Calu3 (cell line): Measurements from ENCODE around the gene SLC22A12. TPM values are rescaled to one million over a fixed set of nuclear protein-coding genes. Genes with fewer than 3 reads are reported as not detected.
"Not testable (repeated sequence)": the region's sequence is repeated elsewhere in the genome, so short reads cannot be mapped to it uniquely, and the experiment has no call there.

ENCODE experiments used
- BruUV-seq: library from RNA; stranded (reverse); fragments of 400-500 nt; replicated peaks from 2 replicates; lab custom pipeline; 2021; lab: Mats Ljungman, UMichigan
- CTCF ChIA-PET: fragments of 300-600 bp; sonication (Branson Sonifier 250); formaldehyde crosslinking; loops from one replicate; lab custom pipeline; 2022; ENCODE audit warnings: antibody characterized with exemption; lab: Charles Lee
- DNase-seq: peaks from one replicate; pipeline ENCODE4 v3.0.0; 2022
- H3K27ac Mint-ChIP-seq: one replicate; pipeline ENCODE4 v1.8.0; 2022; ENCODE audit warnings: mixed read lengths; ENCODE audit not compliant: unreplicated experiment
- H3K27me3 Mint-ChIP-seq: one replicate; pipeline ENCODE4 v1.8.0; 2022; ENCODE audit warnings: mixed read lengths; ENCODE audit not compliant: unreplicated experiment
- H3K36me3 Mint-ChIP-seq: one replicate; pipeline ENCODE4 v1.8.0; 2022; ENCODE audit warnings: mild to moderate bottlenecking, moderate library complexity, mixed read lengths; ENCODE audit not compliant: insufficient read depth, unreplicated experiment
- H3K4me1 Mint-ChIP-seq: one replicate; pipeline ENCODE4 v1.8.0; 2022; ENCODE audit warnings: mild to moderate bottlenecking, low read depth, mixed read lengths; ENCODE audit not compliant: unreplicated experiment
- H3K4me3 Mint-ChIP-seq: one replicate; pipeline ENCODE4 v1.8.0; 2022; ENCODE audit warnings: mild to moderate bottlenecking, low read depth, moderate library complexity, mixed read lengths; ENCODE audit not compliant: unreplicated experiment
- H3K9me3 Mint-ChIP-seq: one replicate; pipeline ENCODE4 v1.8.0; 2022; ENCODE audit warnings: low read depth, mixed read lengths; ENCODE audit not compliant: unreplicated experiment
- intact Hi-C: fragments of 100-400 bp; cut with micrococcal nuclease; formaldehyde crosslinking; loops from one replicate; pipeline ENCODE4 v1.10.0; 2022; ENCODE audit not compliant: unreplicated experiment
- total RNA-seq: library from RNA; stranded (reverse); gene quantifications from 2 replicates; pipeline ENCODE4 v1.2.3, GENCODE V29; 2022
- TF ChIP-seq, protein P1 (sequence below): fragments of 200-600 bp; IDR thresholded peaks from one replicate; pipeline ENCODE4 v1.8.0; 2022; ENCODE audit warnings: antibody characterized with exemption; ENCODE audit not compliant: unreplicated experiment

Gene SLC22A12
- total RNA-seq, 1 experiment from 2014 or later = not detected

DNA sequence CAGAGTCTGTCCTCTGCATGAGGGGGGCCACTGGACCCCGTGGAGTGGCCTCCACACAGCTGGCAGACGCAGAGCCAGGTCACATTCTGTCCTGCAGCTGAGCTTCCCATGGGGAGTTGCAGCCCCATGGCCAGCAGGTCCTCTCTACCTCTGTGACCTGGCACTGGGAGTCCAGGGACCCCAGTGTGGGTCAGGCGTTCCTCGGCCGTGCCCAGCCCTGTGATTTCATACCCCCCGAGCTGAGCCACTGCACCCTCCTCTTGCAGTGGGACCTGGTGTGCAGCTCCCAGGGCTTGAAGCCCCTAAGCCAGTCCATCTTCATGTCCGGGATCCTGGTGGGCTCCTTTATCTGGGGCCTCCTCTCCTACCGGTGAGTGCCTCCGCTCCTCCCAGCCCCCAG is 32.2 kb upstream of the SLC22A12 start:
- H3K4me1 Mint-ChIP-seq = peaks cover 13% of the 10 kb centered on the region
- H3K27ac Mint-ChIP-seq = no peak overlapping the region
- peaks cover 4% of the 10 kb centered on the region for H3K36me3 Mint-ChIP-seq
- no peak overlapping the region for H3K4me3 Mint-ChIP-seq
- CTCF ChIA-PET = no interaction called here
- no peak for DNase-seq
- intact Hi-C loops = no loop called here
- TF ChIP-seq, protein P1, sequence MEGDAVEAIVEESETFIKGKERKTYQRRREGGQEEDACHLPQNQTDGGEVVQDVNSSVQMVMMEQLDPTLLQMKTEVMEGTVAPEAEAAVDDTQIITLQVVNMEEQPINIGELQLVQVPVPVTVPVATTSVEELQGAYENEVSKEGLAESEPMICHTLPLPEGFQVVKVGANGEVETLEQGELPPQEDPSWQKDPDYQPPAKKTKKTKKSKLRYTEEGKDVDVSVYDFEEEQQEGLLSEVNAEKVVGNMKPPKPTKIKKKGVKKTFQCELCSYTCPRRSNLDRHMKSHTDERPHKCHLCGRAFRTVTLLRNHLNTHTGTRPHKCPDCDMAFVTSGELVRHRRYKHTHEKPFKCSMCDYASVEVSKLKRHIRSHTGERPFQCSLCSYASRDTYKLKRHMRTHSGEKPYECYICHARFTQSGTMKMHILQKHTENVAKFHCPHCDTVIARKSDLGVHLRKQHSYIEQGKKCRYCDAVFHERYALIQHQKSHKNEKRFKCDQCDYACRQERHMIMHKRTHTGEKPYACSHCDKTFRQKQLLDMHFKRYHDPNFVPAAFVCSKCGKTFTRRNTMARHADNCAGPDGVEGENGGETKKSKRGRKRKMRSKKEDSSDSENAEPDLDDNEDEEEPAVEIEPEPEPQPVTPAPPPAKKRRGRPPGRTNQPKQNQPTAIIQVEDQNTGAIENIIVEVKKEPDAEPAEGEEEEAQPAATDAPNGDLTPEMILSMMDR = no peak
- no TSS peak for BruUV-seq
- H3K27me3 Mint-ChIP-seq = peaks cover 34% of the 10 kb centered on the region
- no peaks in the 10 kb centered on the region for H3K9me3 Mint-ChIP-seq

DNA sequence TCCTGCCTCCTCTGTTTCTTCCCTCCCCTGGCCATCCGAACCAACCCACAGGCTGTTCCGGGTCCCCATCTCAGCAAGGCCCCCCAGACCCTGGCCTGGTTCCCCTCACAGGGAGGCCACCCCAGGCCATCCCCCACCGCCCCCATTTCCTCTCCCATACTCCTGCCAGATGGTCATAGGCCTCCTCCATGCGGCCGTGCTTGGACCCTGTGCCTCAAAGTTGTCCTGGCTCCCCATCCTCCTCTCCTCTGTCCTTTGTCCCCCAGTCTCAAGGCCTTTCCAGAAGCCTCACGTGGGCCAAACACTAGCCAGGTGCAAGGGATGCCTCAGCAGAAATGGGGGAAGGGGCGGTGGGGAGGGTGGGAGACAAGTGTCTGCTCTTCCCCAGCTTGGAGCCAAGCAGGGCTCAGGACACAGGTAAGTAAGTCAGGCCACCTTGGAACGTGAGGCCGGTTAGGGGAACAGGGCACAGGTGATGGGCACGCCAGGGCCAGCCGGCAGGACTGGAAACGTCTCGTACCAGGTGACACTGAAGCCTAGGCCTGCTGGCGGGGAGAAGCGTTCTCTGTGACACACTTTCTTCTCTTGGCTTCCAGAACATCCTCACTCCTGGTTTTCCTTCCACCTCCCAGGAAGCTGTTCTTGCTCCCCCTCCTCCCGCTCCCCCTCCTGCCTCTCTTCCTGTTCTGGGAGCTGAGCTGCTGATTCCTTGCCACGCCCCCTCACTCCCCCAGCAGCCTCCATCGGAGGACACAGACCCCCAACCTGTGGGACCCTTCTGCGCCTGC is 31.5 kb upstream of the SLC22A12 start:
- Mint-ChIP-seq H3K27me3 (peaks cover 40% of the 10 kb centered on the region), H3K36me3 (peaks cover 4% of the 10 kb centered on the region), H3K27ac (no peak overlapping the region), H3K4me3 (no peak overlapping the region), H3K9me3 (no peaks in the 10 kb centered on the region), H3K4me1 (peaks cover 13% of the 10 kb centered on the region)
- no TSS peak for BruUV-seq
- CTCF ChIA-PET = no interaction called here
- DNase-seq = no peak
- TF ChIP-seq, protein P1 = no peak
- intact Hi-C loops = no loop called here

DNA sequence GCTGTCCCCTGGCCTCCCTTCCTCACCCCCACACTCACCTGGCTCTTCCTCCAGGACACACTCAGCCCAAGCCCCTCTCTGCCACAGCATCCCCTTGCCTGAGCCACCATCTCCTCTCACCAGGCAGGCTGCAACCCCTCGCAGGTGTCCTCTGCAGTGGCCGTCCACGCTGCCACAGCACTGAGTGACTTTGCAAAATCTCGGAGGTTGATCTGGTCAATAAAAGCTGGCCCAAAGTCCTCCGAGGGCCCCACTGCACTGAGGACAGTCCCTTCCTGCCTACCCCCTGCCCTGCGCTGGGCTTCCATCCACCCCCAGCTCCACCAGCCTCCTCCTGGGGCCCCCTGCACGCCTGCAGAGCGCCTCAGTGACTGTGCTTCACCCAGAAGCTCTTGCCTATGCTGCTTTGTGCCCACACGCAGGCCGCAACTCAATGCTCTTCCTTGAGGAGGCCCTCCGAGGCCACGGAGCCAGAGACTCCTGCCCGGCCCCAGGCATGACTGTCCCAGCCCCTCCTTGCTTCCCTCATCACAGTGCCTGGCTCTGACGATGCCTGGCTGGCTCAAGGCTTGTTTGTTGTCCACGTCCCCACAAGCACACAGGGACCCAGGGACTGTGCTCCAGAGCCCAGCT is 30.8 kb upstream of the SLC22A12 start:
- DNase-seq = no peak
- TF ChIP-seq, protein P1 = no peak
- intact Hi-C loops = no loop called here
- Mint-ChIP-seq H3K36me3 (peaks cover 4% of the 10 kb centered on the region), H3K4me3 (no peak overlapping the region), H3K27ac (no peak overlapping the region), H3K27me3 (peaks cover 47% of the 10 kb centered on the region), H3K9me3 (no peaks in the 10 kb centered on the region), H3K4me1 (peaks cover 11% of the 10 kb centered on the region)
- CTCF ChIA-PET = no interaction called here
- BruUV-seq = no TSS peak

DNA sequence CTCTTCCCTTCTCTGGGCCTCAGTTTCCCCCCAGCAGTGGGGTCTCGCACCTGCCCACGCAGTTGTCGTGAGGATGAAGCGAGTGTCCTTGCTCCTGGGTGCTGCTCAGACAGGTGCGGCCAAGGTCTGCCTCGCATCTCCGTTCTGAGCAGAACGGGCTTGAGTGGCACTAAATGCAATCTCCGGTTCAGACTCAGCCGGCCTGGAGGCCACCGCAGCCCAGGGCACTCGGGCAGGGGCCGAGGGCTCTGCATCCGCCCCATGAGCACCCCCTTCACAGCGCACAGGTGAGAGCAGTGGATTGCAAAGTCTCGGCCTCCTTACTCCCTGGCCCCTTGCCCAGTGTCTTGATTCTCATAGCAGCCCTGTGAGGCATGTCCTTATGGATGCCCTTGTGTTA is 30.1 kb upstream of the SLC22A12 start:
- BruUV-seq = no TSS peak
- Mint-ChIP-seq H3K27ac (no peak overlapping the region), H3K27me3 (peaks cover 47% of the 10 kb centered on the region), H3K36me3 (peaks cover 4% of the 10 kb centered on the region), H3K4me1 (peaks cover 4% of the 10 kb centered on the region), H3K9me3 (no peaks in the 10 kb centered on the region), H3K4me3 (no peak overlapping the region)
- DNase-seq = no peak
- intact Hi-C loops = no loop called here
- TF ChIP-seq, protein P1 = no peak
- CTCF ChIA-PET = interaction anchor here (0.6 kb wide), 1 partner anchor 17 kb away, joined by 4 read pairs; no protein-coding TSS in a partner anchor

DNA sequence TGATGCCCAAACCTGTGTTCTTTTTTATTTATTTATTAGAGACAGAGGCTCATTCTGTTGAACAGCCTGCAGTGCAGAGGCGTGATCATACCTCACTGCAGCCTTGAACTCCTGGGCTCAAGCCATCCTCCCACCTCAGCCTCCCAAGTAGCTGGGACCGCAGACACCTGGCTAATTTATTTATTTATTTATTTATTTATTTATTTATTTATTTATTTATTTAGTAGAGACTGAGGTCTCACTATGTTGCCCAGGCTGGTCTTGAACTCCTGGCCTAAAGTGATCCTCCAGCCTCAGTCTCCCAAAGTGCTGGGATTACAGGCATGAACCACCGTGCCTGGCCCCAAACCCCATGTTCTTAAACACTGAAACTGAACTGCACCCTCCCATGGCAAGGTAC is 29.6 kb upstream of the SLC22A12 start:
- BruUV-seq, H3K27ac Mint-ChIP-seq, H3K9me3 Mint-ChIP-seq, H3K4me3 Mint-ChIP-seq, H3K4me1 Mint-ChIP-seq, intact Hi-C loops, DNase-seq, H3K36me3 Mint-ChIP-seq: not testable (repeated sequence)
- peaks cover 51% of the 10 kb centered on the region for H3K27me3 Mint-ChIP-seq
- CTCF ChIA-PET = interaction anchor here (0.6 kb wide), 1 partner anchor 17 kb away, joined by 4 read pairs; no protein-coding TSS in a partner anchor
